Natural killer cell (primary cell): ENCODE results near the gene PFDN2. TPM values are rescaled to one million over a fixed set of nuclear protein-coding genes. Genes with fewer than 3 reads are reported as not detected.

ENCODE experiments used
- ATAC-seq, 3 donors: fragments of 150-1000 bp in 2 of 3; fragments of 200-7000 bp in 1 of 3; cut with Tn5 transposase; 1 replicate in 1 of 3; 2 replicates in 2 of 3; pipeline ENCODE4 v1.10.0; 2021; ENCODE audit warnings: mild to moderate bottlenecking in 2 of 3, moderate library complexity in 2 of 3
- DNase-seq, 2 donors: peaks; one replicate each; pipeline versions ENCODE4 v3.0.0 to v3.0.0-alpha.2; 2013 to 2021; ENCODE audit warnings: mixed read lengths in 1 of 2
- H3K27ac ChIP-seq: one replicate; pipeline ENCODE4 v1.5.1; 2013; ENCODE audit warnings: mild to moderate bottlenecking, low read length
- H3K27me3 ChIP-seq: one replicate; pipeline ENCODE4 v1.6.1; 2013; ENCODE audit warnings: low read length; ENCODE audit not compliant: control insufficient read depth, insufficient read depth
- H3K36me3 ChIP-seq: one replicate; pipeline ENCODE4 v1.6.1; 2013; ENCODE audit warnings: low read length; ENCODE audit not compliant: control insufficient read depth, insufficient read depth
- H3K4me1 ChIP-seq: one replicate; pipeline ENCODE4 v1.6.1; 2013; ENCODE audit warnings: low read length; ENCODE audit not compliant: control insufficient read depth, insufficient read depth
- H3K4me3 ChIP-seq: one replicate; pipeline ENCODE4 v1.5.1; 2013; ENCODE audit warnings: low read length
- H3K9me3 ChIP-seq: one replicate; pipeline ENCODE4 v1.6.1; 2013; ENCODE audit warnings: low read length; ENCODE audit not compliant: control insufficient read depth, insufficient read depth
- H3K27ac Mint-ChIP-seq, 2 donors: one replicate each; pipeline ENCODE4 v1.8.0; 2022; ENCODE audit warnings: mild to moderate bottlenecking in 2 of 2, mixed read lengths in 2 of 2, moderate library complexity in 1 of 2
- H3K27me3 Mint-ChIP-seq, 2 donors: one replicate each; pipeline ENCODE4 v1.8.0; 2022; ENCODE audit warnings: low read depth in 2 of 2, mixed read lengths in 2 of 2
- H3K36me3 Mint-ChIP-seq: one replicate; pipeline ENCODE4 v1.8.0; 2022; ENCODE audit warnings: mixed read lengths
- H3K4me1 Mint-ChIP-seq, 2 donors: one replicate each; pipeline ENCODE4 v1.8.0; 2022; ENCODE audit warnings: mixed read lengths in 2 of 2
- H3K4me3 Mint-ChIP-seq: one replicate; pipeline ENCODE4 v1.8.0; 2022; ENCODE audit warnings: mild to moderate bottlenecking, moderate library complexity, mixed read lengths
- H3K9me3 Mint-ChIP-seq, 2 donors: one replicate each; pipeline ENCODE4 v1.8.0; 2022; ENCODE audit warnings: mixed read lengths in 2 of 2
- CTCF ChIP-seq: fragments of 200-600 bp; IDR thresholded peaks from one replicate; pipeline ENCODE4 v1.8.0; 2022; ENCODE audit warnings: antibody characterized with exemption
- WGBS: methylation state at CpG from one replicate; pipeline ENCODE4 v1.1.7; 2013; ENCODE audit warnings: missing lambda C conversion rate; ENCODE audit not compliant: insufficient coverage; 5-methylcytosine and 5-hydroxymethylcytosine counted together
- intact Hi-C: fragments of 100-400 bp; cut with micrococcal nuclease; formaldehyde crosslinking; loops from one replicate; pipeline ENCODE4 v1.14.2; 2022
- total RNA-seq, 4 donors: library from RNA; stranded (reverse); fragments of 120-200 nt in 1 of 4; gene quantifications; one replicate each; pipeline versions ENCODE4 v1.2.3 to v1.2.4, GENCODE V29; 2013 to 2022

Gene PFDN2
- total RNA-seq, 3 donors from 2014 or later (not counting 1 experiment from before 2014, with no cell fraction given) = 31.6 to 40.0 (median 35.0) TPM

GRCh38 chr1:161076410-161076809, 41.4 kb downstream of the PFDN2 start:
- Mint-ChIP-seq H3K9me3 (no peaks in the 10 kb centered on the region), H3K4me3 (no peak overlapping the region), H3K36me3 (no peaks in the 10 kb centered on the region), H3K4me1 (peaks cover 13 to 24% of the 10 kb centered on the region in 2 donors), H3K27me3 (peaks cover 0 to 2% of the 10 kb centered on the region in 2 donors), H3K27ac (no peak overlapping the region)
- peaks cover 11% of the 10 kb centered on the region for H3K4me1 ChIP-seq
- TF ChIP-seq CTCF = no peak
- DNase-seq (no peak), ATAC-seq (no peak)
- no peaks in the 10 kb centered on the region for H3K27me3 ChIP-seq
- no peak overlapping the region for H3K4me3 ChIP-seq
- H3K9me3 ChIP-seq = no peaks in the 10 kb centered on the region
- intact Hi-C loops = loop anchor here (10.0 kb wide), 1 partner anchor 1252 kb away; the partner anchor contains the start of gene SLAMF8
- no peak overlapping the region for H3K27ac ChIP-seq
- no peaks in the 10 kb centered on the region for H3K36me3 ChIP-seq

GRCh38 chr1:161074676-161075368, 43.0 kb downstream of the PFDN2 start:
- DNase-seq = no peak
- WGBS = 89% methylated on average over 12 of the region's 12 CpGs
- no peak overlapping the region for H3K27ac ChIP-seq
- Mint-ChIP-seq H3K9me3 (no peaks in the 10 kb centered on the region), H3K36me3 (no peaks in the 10 kb centered on the region), H3K27me3 (no peaks in the 10 kb centered on the region), H3K4me1 (peaks cover 24 to 40% of the 10 kb centered on the region in 2 donors), H3K4me3 (no peak overlapping the region), H3K27ac (peak overlapping the region in 1 of 2 donors; percentile 48)
- no peak for TF ChIP-seq CTCF
- H3K36me3 ChIP-seq = no peaks in the 10 kb centered on the region
- no peaks in the 10 kb centered on the region for H3K27me3 ChIP-seq
- no peak for ATAC-seq
- intact Hi-C loops = loop anchor here (10.0 kb wide), 1 partner anchor 1250 kb away; the partner anchor contains the start of gene SLAMF8
- H3K9me3 ChIP-seq = no peaks in the 10 kb centered on the region
- H3K4me3 ChIP-seq = no peak overlapping the region
- H3K4me1 ChIP-seq = peaks cover 27% of the 10 kb centered on the region

- Histone ChIP-seq H3K4me3 (no peak overlapping the region), H3K36me3 (no peaks in the 10 kb centered on the region), H3K4me1 (peaks cover 27% of the 10 kb centered on the region), H3K27ac (no peak overlapping the region), H3K9me3 (no peaks in the 10 kb centered on the region), H3K27me3 (no peaks in the 10 kb centered on the region)
- H3K27me3 Mint-ChIP-seq = no peaks in the 10 kb centered on the region
- ATAC-seq (no peak), DNase-seq (no peak)
- intact Hi-C loops = loop anchor here (10.0 kb wide), 1 partner anchor 1249 kb away; the partner anchor contains the start of gene SLAMF8
- H3K4me1 Mint-ChIP-seq = peaks cover 29 to 52% of the 10 kb centered on the region in 2 donors
- no peak for TF ChIP-seq CTCF
- WGBS = 87% methylated on average over 7 of the region's 7 CpGs
- no peak overlapping the region for H3K4me3 Mint-ChIP-seq
- peak overlapping the region in 1 of 2 donors; percentile 48 for H3K27ac Mint-ChIP-seq
- no peaks in the 10 kb centered on the region for H3K36me3 Mint-ChIP-seq
- H3K9me3 Mint-ChIP-seq = no peaks in the 10 kb centered on the region
Measured at GRCh38 chr1:161073474-161074121, 44.2 kb downstream of the PFDN2 start.
